Measurements from ENCODE around the gene DDI2.

DDI2 gene

GRCh38 chr1:15705184-15705566 lies 87.9 kb downstream of the DDI2 start:
- no peak for DNase-seq

- DNase-seq: no peak
These were observed 89.5 kb downstream of the DDI2 start for GRCh38 chr1:15706751-15707150.

GRCh38 chr1:15707239-15707925 lies 90.1 kb downstream of the DDI2 start:
- DNase-seq: no peak

- DNase-seq: no peak
These were observed 91.4 kb downstream of the DDI2 start for GRCh38 chr1:15708486-15709137.

DNA sequence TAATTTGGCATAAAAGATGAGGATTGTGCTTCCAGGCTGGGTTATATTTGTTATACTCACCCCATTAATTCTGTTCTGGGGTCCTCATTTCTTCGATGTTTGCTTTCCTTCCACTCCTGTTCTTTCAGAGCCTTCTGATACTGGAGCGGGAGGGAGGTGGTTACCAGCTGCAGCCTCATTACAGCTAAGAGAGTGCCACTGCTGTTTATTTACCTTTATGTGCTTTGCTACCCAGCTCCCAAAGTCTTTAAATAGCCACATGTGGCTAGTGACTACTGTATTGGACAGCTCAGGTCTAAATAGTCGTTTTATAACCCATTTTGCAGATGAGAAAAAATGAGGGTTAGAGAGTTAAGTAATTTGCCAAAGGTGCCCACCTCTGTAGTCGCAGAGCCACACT lies 92.0 kb downstream of the DDI2 start:
- no peak for DNase-seq

- DNase-seq: no peak
These were observed 94.9 kb downstream of the DDI2 start for GRCh38 chr1:15712168-15712567.

DNA sequence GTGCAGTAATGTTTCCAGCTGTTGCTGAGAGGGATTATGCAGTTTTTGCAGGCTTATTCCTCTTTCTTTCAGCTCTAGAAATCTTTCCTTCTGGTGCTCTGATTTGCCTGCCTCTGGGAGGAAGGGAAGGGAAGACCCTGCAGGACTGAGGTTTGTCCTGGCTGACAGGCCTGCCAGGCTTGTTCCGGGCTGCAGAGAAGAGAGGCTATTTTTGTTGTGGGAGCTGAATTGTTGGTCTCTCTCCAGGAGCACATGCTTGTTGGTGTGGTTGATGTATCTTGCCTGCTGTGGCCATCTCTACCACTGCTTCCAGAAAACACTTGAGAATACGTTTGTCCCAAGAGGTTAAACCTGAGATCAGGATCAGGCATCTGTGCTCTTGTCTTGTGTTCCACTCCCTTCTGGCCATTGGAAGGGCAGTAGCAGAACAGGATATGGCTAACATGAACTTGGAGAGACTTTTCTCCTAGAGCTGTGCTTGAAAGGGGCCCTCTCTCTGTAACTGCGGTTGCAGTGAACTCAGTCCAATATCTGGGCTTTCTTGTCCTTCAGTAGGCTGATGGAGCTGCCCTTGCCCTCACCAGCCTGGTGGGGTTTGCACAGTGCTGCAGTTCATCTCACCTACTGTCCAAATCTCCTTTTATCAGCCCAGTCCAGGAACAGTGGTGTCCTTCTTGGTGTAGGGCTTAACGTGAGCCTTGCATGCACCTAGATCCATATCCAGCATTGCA lies 97.3 kb downstream of the DDI2 start:
- DNase-seq: no peak

DNA sequence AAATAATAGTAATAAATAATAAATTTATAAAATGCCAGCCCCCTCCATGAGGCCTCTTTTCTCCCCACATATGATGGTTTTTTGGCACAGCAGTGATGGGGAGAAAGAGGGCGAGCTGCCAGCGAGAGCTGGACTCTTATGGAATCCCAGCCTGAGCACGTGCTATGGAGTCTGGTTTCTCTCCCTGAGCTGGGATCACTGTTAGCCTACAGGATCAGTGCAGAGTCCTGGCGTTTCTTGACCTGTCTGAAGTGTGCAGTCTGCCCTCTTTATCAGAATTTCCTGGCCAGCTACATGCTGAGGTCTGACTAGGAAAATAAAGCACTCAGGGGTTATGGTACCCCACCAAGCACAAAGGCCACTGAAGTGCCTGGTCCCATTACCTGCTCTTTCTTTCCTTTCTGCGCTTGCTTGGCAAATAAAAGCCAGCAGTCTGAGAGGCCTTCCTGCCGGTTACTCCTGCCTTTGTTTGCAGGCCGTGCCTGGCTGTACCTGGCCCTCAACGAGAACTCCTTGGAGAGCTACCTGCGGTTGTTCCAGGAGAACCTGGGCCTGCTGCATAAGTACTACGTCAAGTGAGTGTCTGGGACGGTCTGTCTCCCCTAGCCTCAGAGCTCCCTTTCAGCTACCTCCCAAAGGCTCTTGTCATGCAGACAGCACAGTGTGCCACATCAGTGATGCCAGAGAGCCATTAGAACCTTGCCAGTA lies 100.3 kb downstream of the DDI2 start:
- no peak for DNase-seq

DNA sequence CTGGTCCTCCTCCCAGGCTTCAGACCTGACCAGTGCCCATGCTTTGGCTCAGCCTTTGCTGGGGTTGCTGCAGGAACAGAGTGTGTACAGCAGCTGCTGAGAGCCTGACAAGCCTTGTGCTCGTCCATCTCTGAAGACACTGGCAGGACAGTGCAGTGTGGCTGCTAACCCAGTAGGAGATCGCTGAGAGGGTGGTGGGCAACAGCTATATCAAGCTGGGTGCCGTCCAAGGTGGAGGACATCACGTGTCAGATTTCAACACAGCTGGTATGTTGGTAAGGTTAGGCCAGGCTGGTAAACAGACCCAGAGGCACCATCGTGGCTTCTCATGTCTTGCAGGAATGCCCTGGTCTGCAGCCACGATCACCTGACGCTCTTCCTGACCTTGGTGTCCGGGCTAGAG lies 100.9 kb downstream of the DDI2 start:
- no peak for DNase-seq

All from CD4-positive, alpha-beta T cell treated with Interleukin-15 for 1 hour (primary cell).